HEK293 (cell line): Measurements from ENCODE around the gene DKK2.

Experiments used
- CTCF ChIA-PET: fragments of 350-600 bp; formaldehyde crosslinking; extraction: SDS; loops from one replicate; lab custom pipeline; 2021; ENCODE audit warnings: antibody characterized with exemption; lab: Yijun Ruan, JAX
- POLR2A ChIA-PET: fragments of 300-600 bp; formaldehyde crosslinking; extraction: SDS; loops from one replicate; lab custom pipeline; 2020; ENCODE audit warnings: antibody characterized with exemption, inconsistent platforms; lab: Yijun Ruan, JAX
- H3K27ac ChIP-seq: fragments of 200-500 bp; sonication (Bioruptor generic); 2 replicates; pipeline ENCODE4 v1.5.1; 2014; ENCODE audit warnings: low read depth, low read length, control low read depth, inconsistent platforms; ENCODE audit errors: extremely low read depth
- H3K36me3 ChIP-seq, 2 experiments: fragments of 200-500 bp in 1 of 2; sonication (Bioruptor generic) in 1 of 2; 1 replicate in 1 of 2; 2 replicates in 1 of 2; pipeline ENCODE4 v1.5.1; 2014 to 2017; ENCODE audit warnings: inconsistent platforms in 2 of 2, low read length in 2 of 2; ENCODE audit not compliant: control insufficient read depth in 2 of 2, insufficient read depth in 1 of 2
- H3K4me1 ChIP-seq: fragments of 200-500 bp; sonication (Bioruptor generic); 2 replicates; pipeline ENCODE4 v1.5.1; 2014; ENCODE audit warnings: mild to moderate bottlenecking, low read length, inconsistent platforms; ENCODE audit not compliant: control insufficient read depth, insufficient read depth
- H3K4me3 ChIP-seq: 2 replicates; pipeline ENCODE4 v1.5.1; 2011; ENCODE audit warnings: low read depth, mild to moderate bottlenecking, control low read depth, low read length, moderate library complexity
- H3K9me3 ChIP-seq: fragments of 200-500 bp; sonication (Bioruptor generic); 2 replicates; pipeline ENCODE4 v1.5.1; 2014; ENCODE audit warnings: low read depth, low read length, inconsistent platforms; ENCODE audit not compliant: control insufficient read depth, insufficient read depth
- BCL6B ChIP-seq: fragments of 450-650 bp; formaldehyde crosslinking; IDR thresholded peaks from 2 replicates; pipeline ENCODE4 v1.5.1; 2017; ENCODE audit warnings: missing biosample characterization, missing genetic modification characterization
- HIC1 ChIP-seq: fragments of 450-650 bp; formaldehyde crosslinking; IDR thresholded peaks from 2 replicates; pipeline ENCODE4 v1.5.1; 2016; ENCODE audit warnings: missing biosample characterization, missing genetic modification characterization
- HOXA7 ChIP-seq: sonication (generic); formaldehyde crosslinking; IDR thresholded peaks from 2 replicates; pipeline ENCODE4 v1.8.1; 2022; ENCODE audit warnings: missing genetic modification reagents, borderline replicate concordance
- KLF7 ChIP-seq: fragments of 450-650 bp; formaldehyde crosslinking; IDR thresholded peaks from 2 replicates; pipeline ENCODE4 v1.5.1; 2016; ENCODE audit warnings: missing biosample characterization, missing genetic modification characterization, borderline replicate concordance
- PBX3 ChIP-seq: sonication (generic); formaldehyde crosslinking; IDR thresholded peaks from 2 replicates; pipeline ENCODE4 v1.8.1; 2022; ENCODE audit warnings: mild to moderate bottlenecking, moderate library complexity, missing genetic modification reagents
- ZBTB10 ChIP-seq: fragments of 450-650 bp; formaldehyde crosslinking; IDR thresholded peaks from 2 replicates; pipeline ENCODE4 v1.5.1; 2016; ENCODE audit warnings: missing biosample characterization, missing genetic modification characterization
- ZFP3 ChIP-seq: fragments of 450-650 bp; formaldehyde crosslinking; IDR thresholded peaks from 2 replicates; pipeline ENCODE4 v1.5.1; 2016; ENCODE audit warnings: low read depth, missing biosample characterization, missing genetic modification characterization
- ZNF114 ChIP-seq: fragments of 450-650 bp; formaldehyde crosslinking; IDR thresholded peaks from 2 replicates; pipeline ENCODE4 v1.5.0; 2017; ENCODE audit warnings: missing biosample characterization, missing genetic modification characterization
- ZNF121 ChIP-seq: fragments of 450-650 bp; formaldehyde crosslinking; IDR thresholded peaks from 2 replicates; pipeline ENCODE4 v1.5.1; 2016; ENCODE audit warnings: missing biosample characterization, missing genetic modification characterization
- ZNF202 ChIP-seq: fragments of 450-650 bp; formaldehyde crosslinking; IDR thresholded peaks from 2 replicates; pipeline ENCODE4 v1.5.1; 2016; ENCODE audit warnings: missing biosample characterization, missing genetic modification characterization, borderline replicate concordance
- ZNF239 ChIP-seq: fragments of 450-650 bp; formaldehyde crosslinking; IDR thresholded peaks from 2 replicates; pipeline ENCODE4 v1.5.1; 2016; ENCODE audit warnings: missing biosample characterization, missing genetic modification characterization
- ZNF292 ChIP-seq: fragments of 450-650 bp; formaldehyde crosslinking; IDR thresholded peaks from 2 replicates; pipeline ENCODE4 v1.5.1; 2016; ENCODE audit warnings: low read depth, missing biosample characterization, missing genetic modification characterization, borderline replicate concordance
- ZNF366 ChIP-seq: fragments of 450-650 bp; formaldehyde crosslinking; conservative IDR thresholded peaks from 2 replicates; pipeline ENCODE4 v1.5.1; 2016; ENCODE audit warnings: missing biosample characterization, missing genetic modification characterization
- ZNF426 ChIP-seq: fragments of 450-650 bp; formaldehyde crosslinking; IDR thresholded peaks from 2 replicates; pipeline ENCODE4 v1.5.1; 2017; ENCODE audit warnings: missing biosample characterization, missing genetic modification characterization, mild to moderate bottlenecking, inconsistent platforms, moderate library complexity
- ZNF449 ChIP-seq: fragments of 450-650 bp; formaldehyde crosslinking; IDR thresholded peaks from 2 replicates; pipeline ENCODE4 v1.5.1; 2017; ENCODE audit warnings: missing biosample characterization, mild to moderate bottlenecking, missing genetic modification characterization, moderate library complexity
- ZNF514 ChIP-seq: fragments of 450-650 bp; formaldehyde crosslinking; IDR thresholded peaks from 2 replicates; pipeline ENCODE4 v1.5.1; 2016; ENCODE audit warnings: missing biosample characterization, missing genetic modification characterization
- ZNF521 ChIP-seq: fragments of 450-650 bp; formaldehyde crosslinking; IDR thresholded peaks from 2 replicates; pipeline ENCODE4 v1.5.1; 2017; ENCODE audit warnings: missing biosample characterization, mild to moderate bottlenecking, missing genetic modification characterization
- ZNF561 ChIP-seq: fragments of 450-650 bp; IDR thresholded peaks from 2 replicates; pipeline ENCODE4 v1.5.1; 2018; ENCODE audit warnings: missing biosample characterization, missing genetic modification characterization, borderline replicate concordance
- ZNF596 ChIP-seq: fragments of 450-650 bp; IDR thresholded peaks from 2 replicates; pipeline ENCODE4 v1.5.0; 2018; ENCODE audit warnings: missing biosample characterization, mild to moderate bottlenecking, missing genetic modification characterization, moderate library complexity
- ZNF701 ChIP-seq: fragments of 450-650 bp; formaldehyde crosslinking; IDR thresholded peaks from 2 replicates; pipeline ENCODE4 v1.5.1; 2016; ENCODE audit warnings: missing biosample characterization, missing genetic modification characterization

The DKK2 gene

GRCh38 chr4:107060388-107060787 is 24.3 kb upstream of the DKK2 start:
- H3K9me3 ChIP-seq: no peaks in the 10 kb centered on the region
- CTCF ChIA-PET: interaction anchor here (0.7 to 1.1 kb wide), 2 partner anchors 9 to 18 kb away, joined by 3 read pairs; no protein-coding TSS in a partner anchor
- TF ChIP-seq BCL6B (tag by site-specific recombination): no peak
- TF ChIP-seq ZNF514 (tag by site-specific recombination): no peak
- no peak for TF ChIP-seq ZNF561
- TF ChIP-seq ZNF292: no peak
- no peak for TF ChIP-seq ZNF449
- no peak for TF ChIP-seq ZNF239 (tag by site-specific recombination)
- TF ChIP-seq ZNF521 (tag by site-specific recombination): no peak
- no peak for TF ChIP-seq ZNF202
- no peak for TF ChIP-seq ZNF366 (tag by site-specific recombination)
- TF ChIP-seq ZNF426 (tag by site-specific recombination): no peak
- TF ChIP-seq ZNF121: no peak
- no peak for TF ChIP-seq KLF7 (tag by site-specific recombination)
- no peak for TF ChIP-seq ZBTB10 (tag by site-specific recombination)
- no peak for TF ChIP-seq HOXA7 (CRISPR knock-in tag)
- no peak for TF ChIP-seq ZNF596
- no peak for TF ChIP-seq ZNF701
- TF ChIP-seq HIC1 (tag by site-specific recombination): no peak
- no peak for TF ChIP-seq PBX3 (CRISPR knock-in tag)
- TF ChIP-seq ZFP3 (tag by site-specific recombination): no peak
- no peak for TF ChIP-seq ZNF114 (tag by site-specific recombination)
- TF ChIP-seq, all 188 proteins: peak for 0
- Histone ChIP-seq H3K4me3 (no peak overlapping the region), H3K36me3 (no peaks in the 10 kb centered on the region), H3K4me1 (no peaks in the 10 kb centered on the region), H3K27ac (no peak overlapping the region)
- POLR2A ChIA-PET: no interaction called here
